HG03103 (cell line): ENCODE results near the gene ACTR3C.
"Not testable (repeated sequence)": the region's sequence is repeated elsewhere in the genome, so short reads cannot be mapped to it uniquely, and the experiment has no call there.

Experiments used
- ATAC-seq: cut with Tn5 transposase; IDR thresholded peaks from one replicate; pipeline ENCODE4 v1.9.1; 2021; ENCODE audit warnings: low read depth; ENCODE audit not compliant: unreplicated experiment

The ACTR3C gene

GRCh38 chr7:150219941-150220658 lies 103.2 kb downstream of the ACTR3C start:
- not testable (repeated sequence) for ATAC-seq

- not testable (repeated sequence) for ATAC-seq
These were observed 116.5 kb downstream of the ACTR3C start for GRCh38 chr7:150206848-150207247.

GRCh38 chr7:150205866-150206265 lies 117.5 kb downstream of the ACTR3C start:
- ATAC-seq, result not testable (repeated sequence)

- ATAC-seq, result not testable (repeated sequence)
These were observed 118.8 kb downstream of the ACTR3C start for GRCh38 chr7:150204577-150204976.

- not testable (repeated sequence) for ATAC-seq
These were observed 120.5 kb downstream of the ACTR3C start for GRCh38 chr7:150202894-150203293.
